ENCODE measurements around the gene CCDC188.

- TF ChIP-seq EZH2 (IDR thresholded peaks at IDR 0.05; ENCODE audit: borderline replicate concordance, low read depth, low read length, poor library complexity, severe bottlenecking), result no peak
- TF ChIP-seq CTCF (conservative IDR thresholded peaks at IDR 0.05; ENCODE audit: low read depth, low read length), result no peak
Measured at GRCh38 chr22:20102203-20102780, 48.6 kb downstream of the CCDC188 start.

Measured in A673 (cell line).